Stimulated activated CD4-positive, alpha-beta T cell treated with anti-CD3 and anti-CD28 coated beads, Interleukin-4, amount 100 ng/mL, for 48 hours (primary cell): ENCODE measurements around the gene LRRFIP2.
"Not testable (repeated sequence)": the region's sequence is repeated elsewhere in the genome, so short reads cannot be mapped to it uniquely, and the experiment has no call there.

ENCODE experiments used
- DNase-seq, 2 donors: peaks; one replicate each; pipeline ENCODE4 v3.0.0-alpha.2; 2020; ENCODE audit warnings: low read depth in 2 of 2

Gene LRRFIP2

DNA sequence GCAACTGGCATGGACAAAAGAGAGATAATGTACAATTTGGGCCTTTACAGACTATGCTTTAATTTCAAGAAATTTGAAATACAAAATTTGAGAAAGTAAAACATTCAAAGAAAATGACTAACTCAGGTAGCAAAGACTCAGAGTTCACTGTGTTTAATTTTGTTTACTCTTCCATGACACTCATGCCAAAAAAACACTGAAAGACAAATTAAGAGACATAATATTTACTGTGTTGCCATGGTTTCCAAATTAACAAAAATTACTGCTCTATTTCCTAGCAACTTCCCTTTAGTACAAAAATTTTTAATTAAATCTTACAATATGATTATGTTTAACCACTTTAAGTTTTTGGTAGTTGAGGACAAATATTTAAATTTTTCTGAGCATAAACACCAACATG is 29.6 kb downstream of the LRRFIP2 start:
- DNase-seq = no peak

GRCh38 chr3:37143821-37144220 is 30.6 kb downstream of the LRRFIP2 start:
- DNase-seq = no peak

DNA sequence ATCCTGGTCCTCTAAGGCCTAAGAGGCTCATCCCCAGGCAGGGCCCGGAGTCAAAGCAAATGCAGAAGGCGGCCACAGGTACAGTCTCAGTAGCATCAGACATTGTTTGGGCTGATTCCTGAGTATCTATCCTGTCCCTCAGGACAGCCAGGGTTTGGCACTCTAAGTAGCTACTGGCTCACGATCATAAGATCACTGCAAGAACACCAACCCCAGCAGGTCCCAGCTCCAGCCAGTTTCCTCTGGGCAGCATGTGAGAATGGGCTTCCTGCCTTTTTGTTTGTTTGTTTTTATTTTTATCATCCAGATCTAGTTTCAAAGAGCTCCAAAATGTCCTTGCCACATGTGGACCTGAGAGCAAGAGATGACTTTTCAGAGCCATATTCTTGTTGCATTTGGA is 32.7 kb downstream of the LRRFIP2 start:
- no peak for DNase-seq

DNA sequence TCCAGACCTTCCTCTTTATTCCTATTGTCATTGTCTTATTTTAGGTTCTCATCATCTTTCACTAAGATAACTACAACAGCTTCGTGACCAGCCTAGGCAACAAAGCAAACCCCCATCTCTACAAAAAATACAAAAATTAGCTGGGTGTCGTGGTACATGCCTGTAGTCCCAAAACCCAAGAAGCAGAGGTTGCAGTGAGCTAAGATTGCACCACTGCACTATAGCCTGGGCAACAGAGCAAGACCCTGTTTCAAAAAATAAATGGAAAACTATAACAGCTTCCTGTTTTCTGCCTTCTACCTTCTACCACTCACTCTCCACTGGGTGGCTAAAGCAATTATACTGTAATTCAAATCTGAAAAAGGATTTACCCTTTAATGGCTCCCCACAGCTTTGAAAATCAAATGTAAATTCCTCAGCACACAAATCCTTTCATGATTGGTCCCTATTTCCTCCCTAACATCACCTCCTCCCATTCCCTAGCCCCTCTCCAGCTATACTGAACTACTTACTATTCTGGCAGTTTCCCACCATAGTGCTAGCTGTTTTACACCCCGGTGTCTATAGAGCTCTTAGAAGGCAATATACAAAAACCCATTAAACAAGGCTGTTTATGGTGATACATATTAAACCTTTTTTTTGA is 33.4 kb downstream of the LRRFIP2 start:
- DNase-seq = no peak

GRCh38 chr3:37139567-37140052 is 34.8 kb downstream of the LRRFIP2 start:
- DNase-seq = no peak

DNA sequence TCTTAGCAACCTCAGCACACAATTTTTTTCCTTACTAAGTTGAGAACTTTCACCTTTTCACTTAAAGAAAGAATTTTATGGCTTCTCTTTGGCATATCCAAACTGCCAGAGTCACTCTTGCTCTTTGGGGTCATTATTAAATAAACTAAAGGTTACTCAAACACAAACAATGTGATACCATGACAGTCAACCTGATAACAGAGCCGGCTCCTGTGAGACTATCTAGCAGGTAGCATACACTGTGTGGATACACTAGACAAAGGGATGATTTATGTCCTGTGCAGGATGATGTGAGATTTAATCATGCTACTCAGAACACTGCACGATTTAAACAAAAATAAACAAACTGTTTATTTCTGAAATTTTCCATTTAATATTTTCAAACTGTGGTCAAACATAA is 35.6 kb downstream of the LRRFIP2 start:
- DNase-seq = no peak

DNA sequence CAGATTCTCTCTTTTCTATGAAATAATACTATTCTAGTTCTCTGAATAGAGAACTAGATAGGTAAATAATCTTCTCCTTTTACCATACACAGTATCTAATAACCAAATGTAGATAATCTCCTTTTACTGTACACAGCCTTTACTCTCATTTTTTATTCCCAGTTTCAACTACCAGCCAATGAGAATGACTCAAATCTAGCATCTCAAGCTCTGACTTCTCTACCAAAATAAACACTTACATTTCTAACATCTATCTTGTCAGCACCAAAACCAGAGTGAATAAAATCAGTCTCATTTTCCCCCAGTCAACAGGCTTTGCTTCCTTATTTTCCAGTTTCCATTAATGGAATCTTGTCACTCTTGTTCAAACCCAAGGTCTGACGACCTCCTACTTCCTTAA is 36.9 kb downstream of the LRRFIP2 start:
- DNase-seq = no peak

DNA sequence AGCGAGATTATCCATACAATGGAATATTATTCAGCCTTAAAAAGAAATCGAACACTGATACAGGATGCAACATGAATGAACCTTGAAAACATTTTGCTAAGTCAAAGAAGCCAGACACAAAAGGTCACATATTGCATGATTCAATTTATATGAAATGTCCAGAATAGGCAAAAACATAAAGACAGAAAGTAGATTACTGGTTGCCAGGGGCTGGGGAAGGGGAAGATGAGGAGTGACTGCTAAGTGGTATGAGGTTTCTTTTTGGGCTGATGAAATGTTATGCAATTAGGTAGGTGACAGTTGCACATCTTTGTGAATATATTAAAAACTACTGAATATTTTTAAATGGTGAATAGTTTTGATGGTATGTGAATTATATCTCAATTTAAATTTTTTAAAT is 38.3 kb downstream of the LRRFIP2 start:
- DNase-seq = no peak

DNA sequence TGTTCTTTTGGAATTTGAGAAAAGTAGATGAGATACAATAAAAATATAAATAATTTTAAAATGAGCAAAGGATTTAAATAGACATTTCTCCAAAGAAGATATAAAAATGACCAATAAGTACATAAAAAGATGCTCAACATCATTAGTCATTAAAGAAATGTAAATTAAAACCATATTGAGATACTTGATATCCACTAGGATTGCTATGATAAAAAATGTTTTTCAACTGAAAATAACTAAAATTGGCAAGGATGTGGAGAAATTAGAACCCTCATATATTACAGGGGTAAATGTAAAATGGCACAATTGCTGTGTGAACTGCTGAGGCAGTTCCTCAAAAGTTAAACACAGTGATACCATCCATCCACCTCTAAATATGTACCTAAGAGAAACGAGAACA is 38.8 kb downstream of the LRRFIP2 start:
- no peak for DNase-seq

DNA sequence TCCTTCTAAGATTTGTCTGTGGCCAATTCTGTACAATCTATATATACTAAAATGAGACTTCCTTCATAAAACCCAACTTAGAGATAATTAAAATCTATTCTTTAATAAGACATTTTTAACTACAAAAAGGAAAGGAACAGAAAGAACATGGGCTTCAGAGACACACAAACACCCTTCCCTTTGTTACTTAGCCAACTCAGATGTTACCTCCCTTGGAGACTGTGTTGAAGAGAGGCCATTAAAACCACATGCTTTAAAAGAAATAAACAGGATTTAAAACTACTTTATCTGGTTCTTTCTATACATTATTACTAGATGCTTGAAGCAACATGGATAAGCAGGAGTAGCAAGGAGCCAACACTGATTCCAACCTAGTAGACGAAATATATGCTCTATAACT is 42.0 kb downstream of the LRRFIP2 start:
- no peak for DNase-seq

DNA sequence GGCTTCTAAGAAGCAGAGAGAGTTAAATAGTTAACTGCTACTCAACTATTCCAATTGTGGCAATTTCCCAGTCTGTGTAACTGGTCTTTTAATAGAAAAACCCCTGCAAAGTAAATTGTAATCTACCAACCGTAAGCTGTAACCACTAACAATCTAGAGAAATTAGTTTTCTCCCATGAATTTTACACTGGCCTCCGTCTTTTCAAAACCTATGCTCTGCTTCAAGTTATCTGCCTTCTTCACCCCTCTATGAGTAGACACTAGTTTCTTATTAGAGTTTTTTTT is 42.6 kb downstream of the LRRFIP2 start:
- DNase-seq = no peak

- no peak for DNase-seq
Observed at GRCh38 chr3:37130984-37131859, 43.2 kb downstream of the LRRFIP2 start.

DNA sequence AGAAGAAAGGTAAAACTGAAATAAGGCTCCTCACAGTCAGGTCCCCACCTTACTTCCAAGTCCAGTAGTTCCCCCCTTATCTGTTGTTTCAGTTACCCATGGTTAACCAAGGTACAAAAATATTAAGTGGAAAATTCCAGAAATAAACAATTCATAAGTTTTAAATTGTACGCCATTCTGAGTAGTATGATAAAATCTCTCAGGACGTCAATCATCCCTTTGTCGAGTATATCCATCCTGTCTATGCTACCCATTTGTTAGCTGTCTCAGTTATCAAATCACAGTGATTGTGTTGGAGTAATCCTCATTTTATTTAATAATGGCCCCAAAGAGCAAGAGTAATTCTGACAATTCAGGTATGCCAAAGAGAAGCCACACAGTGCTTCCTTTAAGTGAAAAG is 43.9 kb downstream of the LRRFIP2 start:
- no peak for DNase-seq

GRCh38 chr3:37129871-37130270 is 44.5 kb downstream of the LRRFIP2 start:
- DNase-seq = no peak

DNA sequence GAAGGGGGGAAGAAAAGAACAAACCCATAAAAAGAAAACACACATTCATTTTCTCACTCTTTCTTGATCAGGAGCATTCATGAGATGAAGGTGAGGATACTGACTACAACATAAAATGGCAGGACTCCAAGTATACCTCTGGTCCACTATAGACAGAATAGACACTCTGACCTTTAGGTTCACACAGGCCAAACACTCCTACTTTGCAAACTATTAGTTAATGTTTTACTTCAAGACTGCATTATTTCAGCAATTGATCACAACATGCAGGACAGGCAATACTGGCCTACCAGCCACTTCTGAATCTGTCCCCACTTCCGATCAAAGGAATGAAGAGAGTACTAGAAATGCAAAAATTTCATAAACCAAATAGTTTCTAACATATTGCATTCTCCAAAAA is 47.0 kb downstream of the LRRFIP2 start:
- DNase-seq = no peak

DNA sequence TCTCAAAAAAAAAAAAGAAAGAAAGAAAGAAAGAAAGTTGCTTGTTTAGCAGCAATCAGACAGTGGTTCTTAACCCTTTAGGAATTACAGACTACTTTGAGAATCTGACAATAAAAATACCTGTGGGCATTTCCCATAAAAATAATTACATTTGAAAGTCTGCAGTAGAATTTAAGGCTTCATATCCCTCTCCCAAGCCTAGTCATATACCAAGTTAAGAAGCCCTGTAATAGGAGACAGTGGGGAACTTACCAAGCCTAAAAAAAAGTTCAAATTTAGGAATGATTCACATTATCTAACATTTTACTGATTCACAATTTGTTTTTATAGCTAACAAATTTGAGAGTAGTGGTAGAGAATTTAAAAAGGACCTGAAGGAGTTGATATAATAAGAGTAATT is 47.5 kb downstream of the LRRFIP2 start:
- DNase-seq = no peak

DNA sequence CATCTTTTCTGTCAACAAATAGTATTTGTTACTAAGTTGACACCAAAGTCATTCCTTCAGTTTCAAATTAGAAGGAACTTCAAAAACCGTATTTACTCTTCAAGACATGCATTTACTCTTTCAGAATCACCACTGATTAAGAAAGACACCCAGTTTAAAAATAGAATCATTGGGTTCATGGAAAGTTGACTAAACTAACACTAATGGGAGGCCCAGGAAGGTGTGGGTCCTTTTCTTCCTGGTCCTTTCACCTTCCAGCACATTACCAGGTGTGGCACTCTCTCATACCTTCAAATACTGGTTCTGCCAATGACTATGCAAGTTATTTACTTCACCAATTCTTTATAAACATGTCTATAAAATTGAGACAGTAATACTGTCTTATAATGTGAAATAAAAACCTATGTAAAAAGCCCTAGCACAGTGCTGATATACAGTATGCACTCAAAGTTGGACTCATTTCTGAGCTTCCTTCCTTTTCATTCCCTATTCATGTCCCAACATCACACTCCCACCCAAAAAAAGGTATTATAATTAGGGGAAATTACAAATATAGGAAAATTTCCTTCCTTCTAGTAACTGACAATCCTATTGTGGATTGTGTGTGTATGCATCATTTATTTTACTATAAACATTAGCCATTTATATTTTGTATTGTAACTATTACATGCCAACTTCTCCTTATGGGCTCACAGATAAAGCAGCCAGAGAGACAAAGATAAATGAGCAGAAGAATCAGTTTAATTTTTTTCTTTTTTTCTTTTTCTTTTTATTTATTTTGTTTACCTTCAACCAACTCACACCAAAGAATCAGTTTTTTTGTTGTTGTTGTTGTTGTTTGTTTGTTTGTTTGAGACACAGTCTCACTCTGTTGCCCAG is 48.9 kb downstream of the LRRFIP2 start:
- DNase-seq = no peak

GRCh38 chr3:37124435-37124834 is 49.9 kb downstream of the LRRFIP2 start:
- no peak for DNase-seq

DNA sequence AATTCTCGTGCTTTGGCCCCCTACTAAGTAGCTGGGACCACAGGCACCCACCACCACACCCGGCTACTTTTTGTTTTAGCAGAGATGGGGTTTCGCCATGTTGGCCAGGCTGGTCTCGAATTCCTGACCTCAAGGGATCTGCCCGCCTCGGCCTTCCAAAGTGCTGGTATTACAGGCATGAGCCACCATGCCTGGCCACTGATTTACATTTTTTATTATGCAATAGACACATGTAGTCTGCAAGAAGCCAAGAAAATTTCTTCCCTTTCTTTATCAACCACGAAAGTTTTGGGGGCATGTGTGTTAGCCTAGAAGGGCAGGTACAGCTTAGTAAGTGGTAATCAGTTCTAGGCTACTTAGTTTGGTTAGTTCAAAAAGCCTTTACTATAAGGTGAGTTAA is 51.1 kb downstream of the LRRFIP2 start:
- DNase-seq = no peak

DNA sequence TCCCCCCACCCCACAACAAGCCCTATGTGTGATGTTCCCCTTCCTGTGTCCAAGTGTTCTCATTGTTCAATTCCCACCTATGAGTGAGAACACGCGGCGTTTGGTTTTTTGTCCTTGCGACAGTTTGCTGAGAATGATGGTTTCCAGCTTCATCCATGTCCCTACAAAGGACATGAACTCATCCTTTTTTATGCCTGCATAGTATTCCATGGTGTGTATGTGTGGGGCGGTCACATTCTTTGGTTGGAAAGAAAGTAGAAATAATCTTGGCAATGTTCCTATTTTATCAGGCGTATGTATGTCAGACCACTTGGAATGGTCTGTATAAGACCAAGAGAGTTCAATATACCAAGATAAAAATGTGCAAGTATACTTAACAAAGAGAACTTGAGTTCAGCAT is 52.3 kb downstream of the LRRFIP2 start:
- not testable (repeated sequence) for DNase-seq

- DNase-seq = no peak
Observed at GRCh38 chr3:37118163-37118562, 56.2 kb downstream of the LRRFIP2 start.

- DNase-seq = no peak
Observed at GRCh38 chr3:37117548-37117947, 56.8 kb downstream of the LRRFIP2 start.

DNA sequence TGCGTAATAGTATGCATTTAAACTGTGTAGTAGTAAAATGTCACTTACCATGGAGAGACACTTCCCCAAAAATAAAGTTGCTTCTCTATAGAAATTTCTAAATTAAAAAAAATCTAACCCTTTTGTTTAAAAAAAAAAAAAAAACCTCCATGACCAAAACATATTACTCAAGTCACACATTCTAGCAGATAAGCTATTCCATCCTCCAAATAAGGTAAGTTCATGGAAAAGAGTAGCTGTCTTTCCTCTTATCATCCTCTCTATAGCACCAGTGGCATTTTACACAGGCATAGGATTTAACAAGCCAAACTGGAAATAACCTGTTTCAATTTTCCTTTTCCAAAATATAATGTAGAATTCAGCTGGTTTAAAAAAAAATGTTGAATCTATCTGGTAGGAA is 57.4 kb downstream of the LRRFIP2 start:
- no peak for DNase-seq
